PC-9 (cell line): ENCODE results near the gene CEACAM18. TPM values are rescaled to one million over a fixed set of nuclear protein-coding genes. Genes with fewer than 3 reads are reported as not detected.
"Not testable (repeated sequence)": the region's sequence is repeated elsewhere in the genome, so short reads cannot be mapped to it uniquely, and the experiment has no call there.

Experiments used
- BruUV-seq: library from RNA; stranded (reverse); fragments of 400-500 nt; replicated peaks from 2 replicates; lab custom pipeline; 2021; lab: Mats Ljungman, UMichigan
- CTCF ChIA-PET: fragments of 300-600 bp; sonication (Branson Sonifier 250); formaldehyde crosslinking; loops from one replicate; lab custom pipeline; 2022; ENCODE audit warnings: antibody characterized with exemption; lab: Charles Lee
- POLR2A ChIA-PET: fragments of 300-600 bp; sonication (Branson Sonifier 250); formaldehyde crosslinking; loops from one replicate; lab custom pipeline; 2022; ENCODE audit warnings: antibody characterized with exemption; ENCODE audit not compliant: unreplicated experiment; lab: Charles Lee
- DNase-seq, 2 experiments: peaks; one replicate each; pipeline versions ENCODE4 v3.0.0 to v3.0.0-alpha.2; 2015 to 2022; ENCODE audit warnings: mixed read lengths in 1 of 2
- H2AFZ ChIP-seq: fragments of 200-600 bp; sonication (generic); 2 replicates; pipeline ENCODE4 v1.8.1; 2017; ENCODE audit warnings: antibody characterized with exemption
- H3F3A ChIP-seq: fragments of 200-600 bp; sonication (generic); 2 replicates; pipeline ENCODE4 v1.8.1; 2017; ENCODE audit warnings: antibody characterized with exemption, mild to moderate bottlenecking, low read depth; ENCODE audit not compliant: insufficient read depth
- H3K27ac ChIP-seq: fragments of 200-600 bp; sonication (generic); 2 replicates; pipeline ENCODE4 v1.6.1; 2016; ENCODE audit warnings: mixed run types
- H3K27me3 ChIP-seq: fragments of 200-600 bp; sonication (generic); 2 replicates; pipeline ENCODE4 v1.6.1; 2016; ENCODE audit warnings: low read depth, mixed run types; ENCODE audit not compliant: insufficient read depth
- H3K36me3 ChIP-seq: fragments of 200-600 bp; sonication (generic); 2 replicates; pipeline ENCODE4 v1.6.1; 2016; ENCODE audit warnings: low read depth, mixed run types
- H3K4me1 ChIP-seq: fragments of 200-600 bp; sonication (generic); replicated peaks from 2 replicates; pipeline ENCODE4 v1.6.1; 2016; ENCODE audit warnings: mixed run types; ENCODE audit not compliant: insufficient read depth
- H3K4me2 ChIP-seq: fragments of 200-600 bp; sonication (generic); 2 replicates; pipeline ENCODE4 v1.6.1; 2017; ENCODE audit warnings: mixed run types
- H3K4me3 ChIP-seq: fragments of 200-600 bp; sonication (generic); 2 replicates; pipeline ENCODE4 v1.6.1; 2016; ENCODE audit warnings: mixed run types
- H3K79me2 ChIP-seq: fragments of 200-600 bp; sonication (generic); 2 replicates; pipeline ENCODE4 v1.6.1; 2017; ENCODE audit warnings: low read depth, mixed run types
- H3K9me2 ChIP-seq: fragments of 200-600 bp; sonication (generic); 2 replicates; pipeline ENCODE4 v1.8.1; 2017; ENCODE audit warnings: mild to moderate bottlenecking; ENCODE audit not compliant: insufficient read depth
- H3K9me3 ChIP-seq: fragments of 200-600 bp; sonication (generic); 2 replicates; pipeline ENCODE4 v1.8.1; 2016; ENCODE audit warnings: low read depth; ENCODE audit not compliant: insufficient read depth
- H4K20me1 ChIP-seq: fragments of 200-600 bp; sonication (generic); 2 replicates; pipeline ENCODE4 v1.8.1; 2017; ENCODE audit not compliant: insufficient read depth
- EZH2 ChIP-seq: fragments of 200-600 bp; sonication (generic); IDR thresholded peaks from 2 replicates; pipeline ENCODE4 v1.8.0; 2017; ENCODE audit warnings: antibody characterized with exemption, low read depth
- intact Hi-C: fragments of 100-400 bp; cut with micrococcal nuclease; formaldehyde crosslinking; loops from one replicate; pipeline ENCODE4 v1.10.0; 2022; ENCODE audit not compliant: unreplicated experiment
- total RNA-seq: library from RNA; stranded (reverse); gene quantifications from 2 replicates; pipeline ENCODE4 v1.2.3, GENCODE V29; 2021
- TF ChIP-seq, protein P1 (sequence below): fragments of 200-600 bp; sonication (generic); conservative IDR thresholded peaks from 2 replicates; pipeline ENCODE4 v1.6.1; 2017; ENCODE audit warnings: mixed run types, antibody characterized with exemption, mild to moderate bottlenecking, moderate library complexity

Gene CEACAM18
- total RNA-seq, 1 experiment from 2014 or later = not detected

- Histone ChIP-seq H3K4me2 (no peak overlapping the region), H3K79me2 (no peaks in the 10 kb centered on the region), H4K20me1 (no peaks in the 10 kb centered on the region), H3F3A (no peaks in the 10 kb centered on the region), H3K36me3 (no peaks in the 10 kb centered on the region), H3K4me3 (no peak overlapping the region), H2AFZ (no peak overlapping the region), H3K9me2 (no peaks in the 10 kb centered on the region), H3K4me1 (no peaks in the 10 kb centered on the region), H3K9me3 (no peaks in the 10 kb centered on the region), H3K27me3 (peaks cover 83% of the 10 kb centered on the region), H3K27ac (no peak overlapping the region)
- no TSS peak for BruUV-seq
- TF ChIP-seq, protein P1, sequence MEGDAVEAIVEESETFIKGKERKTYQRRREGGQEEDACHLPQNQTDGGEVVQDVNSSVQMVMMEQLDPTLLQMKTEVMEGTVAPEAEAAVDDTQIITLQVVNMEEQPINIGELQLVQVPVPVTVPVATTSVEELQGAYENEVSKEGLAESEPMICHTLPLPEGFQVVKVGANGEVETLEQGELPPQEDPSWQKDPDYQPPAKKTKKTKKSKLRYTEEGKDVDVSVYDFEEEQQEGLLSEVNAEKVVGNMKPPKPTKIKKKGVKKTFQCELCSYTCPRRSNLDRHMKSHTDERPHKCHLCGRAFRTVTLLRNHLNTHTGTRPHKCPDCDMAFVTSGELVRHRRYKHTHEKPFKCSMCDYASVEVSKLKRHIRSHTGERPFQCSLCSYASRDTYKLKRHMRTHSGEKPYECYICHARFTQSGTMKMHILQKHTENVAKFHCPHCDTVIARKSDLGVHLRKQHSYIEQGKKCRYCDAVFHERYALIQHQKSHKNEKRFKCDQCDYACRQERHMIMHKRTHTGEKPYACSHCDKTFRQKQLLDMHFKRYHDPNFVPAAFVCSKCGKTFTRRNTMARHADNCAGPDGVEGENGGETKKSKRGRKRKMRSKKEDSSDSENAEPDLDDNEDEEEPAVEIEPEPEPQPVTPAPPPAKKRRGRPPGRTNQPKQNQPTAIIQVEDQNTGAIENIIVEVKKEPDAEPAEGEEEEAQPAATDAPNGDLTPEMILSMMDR = no peak
- no peak for TF ChIP-seq EZH2
- intact Hi-C loops = no loop called here
- DNase-seq = no peak
- ChIA-PET CTCF (interaction anchor here (0.6 kb wide), 2 partner anchors 19 to 334 kb away, joined by 3 to 17 read pairs; no protein-coding TSS in a partner anchor), POLR2A (no interaction called here)
Measured at GRCh38 chr19:51440052-51440451, 38.3 kb upstream of the CEACAM18 start.

DNA sequence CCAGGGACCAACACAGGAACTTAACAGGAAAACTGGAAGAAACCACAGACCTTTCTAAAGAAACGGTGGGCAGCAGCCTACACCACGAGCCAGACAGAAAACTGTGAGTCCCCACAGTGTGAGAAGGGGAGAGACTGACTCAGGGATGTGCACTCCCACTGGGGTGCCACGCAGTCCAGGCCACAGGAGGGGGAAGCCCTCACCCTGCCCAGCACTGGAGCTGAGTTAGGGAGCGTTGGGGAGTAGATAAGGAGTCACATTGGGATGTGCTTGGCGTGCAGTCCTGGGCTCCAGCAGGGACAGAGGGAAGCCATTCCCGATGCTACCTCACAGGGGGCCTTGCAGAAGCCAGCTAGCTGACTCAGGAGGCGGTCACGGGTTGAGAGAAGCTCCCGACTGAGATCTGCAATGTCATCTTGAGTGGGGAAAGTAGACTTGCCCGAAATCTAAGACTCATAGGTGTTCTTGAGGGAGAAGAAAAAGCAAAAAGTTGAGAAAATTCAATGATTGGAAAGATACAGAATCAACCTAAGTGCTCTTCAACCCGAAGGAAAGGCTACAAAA is 37.4 kb upstream of the CEACAM18 start:
- Histone ChIP-seq H3K27me3 (peaks cover 81% of the 10 kb centered on the region), H3K4me1 (no peaks in the 10 kb centered on the region), H3K9me3 (no peaks in the 10 kb centered on the region), H3K36me3 (no peaks in the 10 kb centered on the region), H3K27ac (no peak overlapping the region), H3K4me2 (no peak overlapping the region), H3K79me2 (no peaks in the 10 kb centered on the region), H3K9me2 (no peaks in the 10 kb centered on the region), H3K4me3 (no peak overlapping the region), H4K20me1 (no peaks in the 10 kb centered on the region), H2AFZ (no peak overlapping the region), H3F3A (no peaks in the 10 kb centered on the region)
- POLR2A ChIA-PET = interaction anchor here (0.5 kb wide), 1 partner anchor 368 kb away, joined by 5 read pairs; no protein-coding TSS in a partner anchor
- TF ChIP-seq, protein P1 = no peak
- TF ChIP-seq EZH2 = no peak
- intact Hi-C loops = no loop called here
- DNase-seq = no peak
- CTCF ChIA-PET = no interaction called here
- BruUV-seq = no TSS peak

- Histone ChIP-seq H2AFZ (no peak overlapping the region), H3F3A (no peaks in the 10 kb centered on the region), H3K27ac (no peak overlapping the region), H3K36me3 (no peaks in the 10 kb centered on the region), H3K9me3 (no peaks in the 10 kb centered on the region), H3K4me1 (no peaks in the 10 kb centered on the region), H3K79me2 (no peaks in the 10 kb centered on the region), H3K9me2 (no peaks in the 10 kb centered on the region), H3K4me2 (no peak overlapping the region), H4K20me1 (no peaks in the 10 kb centered on the region), H3K4me3 (no peak overlapping the region), H3K27me3 (peaks cover 81% of the 10 kb centered on the region)
- POLR2A ChIA-PET = interaction anchor here (0.5 kb wide), 1 partner anchor 367 kb away, joined by 5 read pairs; no protein-coding TSS in a partner anchor
- CTCF ChIA-PET = no interaction called here
- TF ChIP-seq, protein P1 = no peak
- TF ChIP-seq EZH2 = no peak
- intact Hi-C loops = no loop called here
- no peak for DNase-seq
- no TSS peak for BruUV-seq
Measured at GRCh38 chr19:51441410-51442390, 36.6 kb upstream of the CEACAM18 start.

DNA sequence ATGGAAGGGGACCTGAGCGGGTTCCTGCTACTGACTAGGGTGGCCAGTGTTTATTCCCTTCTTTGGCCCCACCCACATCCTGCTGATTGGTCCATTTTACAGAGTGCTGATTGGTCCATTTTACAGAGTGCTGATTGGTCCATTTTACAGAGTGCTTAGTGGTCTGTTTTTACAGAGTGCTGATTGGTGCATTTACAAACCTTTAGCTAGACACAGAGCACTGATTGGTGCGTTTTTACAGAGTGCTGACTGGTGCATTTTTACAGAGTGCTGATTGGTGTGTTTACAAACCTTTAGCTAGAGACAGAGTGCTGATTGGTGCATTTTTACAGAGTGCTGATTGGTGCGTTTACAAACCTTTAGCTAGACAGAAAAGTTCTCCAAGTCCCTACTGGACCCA is 30.8 kb upstream of the CEACAM18 start:
- H3K4me1 ChIP-seq, CTCF ChIA-PET, intact Hi-C loops, DNase-seq, H3K9me3 ChIP-seq, H4K20me1 ChIP-seq, H3K36me3 ChIP-seq, H3K4me2 ChIP-seq, H2AFZ ChIP-seq, BruUV-seq, H3K27ac ChIP-seq, H3K9me2 ChIP-seq, H3K79me2 ChIP-seq, POLR2A ChIA-PET, H3K4me3 ChIP-seq, H3F3A ChIP-seq: not testable (repeated sequence)
- peaks cover 85% of the 10 kb centered on the region for H3K27me3 ChIP-seq
